Kidney capillary endothelial cell (primary cell): Measurements from ENCODE around the gene CAPN3.

ENCODE experiments used
- DNase-seq: peaks from one replicate; pipeline ENCODE4 v3.0.0-alpha.2; 2018; ENCODE audit warnings: low spot score

The CAPN3 gene

DNA sequence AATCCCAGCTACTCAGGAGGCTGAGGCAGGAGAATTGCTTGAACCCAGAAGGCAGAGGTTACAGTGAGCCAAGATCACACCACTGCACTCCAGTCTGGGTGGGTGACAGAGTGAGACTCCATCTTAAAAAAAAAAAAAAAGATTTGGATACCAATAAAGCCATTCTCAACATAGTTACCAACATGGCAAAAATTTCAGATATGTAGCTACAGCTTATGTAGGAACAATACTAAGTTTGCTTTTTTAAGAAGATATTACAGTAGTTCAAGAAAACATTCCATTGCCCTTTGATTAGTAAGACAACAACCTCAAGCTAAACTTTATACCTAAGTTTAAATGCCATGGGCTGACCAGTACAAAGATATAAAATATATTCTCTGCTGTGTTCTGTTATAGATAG is 97.2 kb downstream of the CAPN3 start:
- no peak for DNase-seq

- peak; percentile 2 for DNase-seq
Observed at GRCh38 chr15:42456971-42457370, 97.7 kb downstream of the CAPN3 start.

DNA sequence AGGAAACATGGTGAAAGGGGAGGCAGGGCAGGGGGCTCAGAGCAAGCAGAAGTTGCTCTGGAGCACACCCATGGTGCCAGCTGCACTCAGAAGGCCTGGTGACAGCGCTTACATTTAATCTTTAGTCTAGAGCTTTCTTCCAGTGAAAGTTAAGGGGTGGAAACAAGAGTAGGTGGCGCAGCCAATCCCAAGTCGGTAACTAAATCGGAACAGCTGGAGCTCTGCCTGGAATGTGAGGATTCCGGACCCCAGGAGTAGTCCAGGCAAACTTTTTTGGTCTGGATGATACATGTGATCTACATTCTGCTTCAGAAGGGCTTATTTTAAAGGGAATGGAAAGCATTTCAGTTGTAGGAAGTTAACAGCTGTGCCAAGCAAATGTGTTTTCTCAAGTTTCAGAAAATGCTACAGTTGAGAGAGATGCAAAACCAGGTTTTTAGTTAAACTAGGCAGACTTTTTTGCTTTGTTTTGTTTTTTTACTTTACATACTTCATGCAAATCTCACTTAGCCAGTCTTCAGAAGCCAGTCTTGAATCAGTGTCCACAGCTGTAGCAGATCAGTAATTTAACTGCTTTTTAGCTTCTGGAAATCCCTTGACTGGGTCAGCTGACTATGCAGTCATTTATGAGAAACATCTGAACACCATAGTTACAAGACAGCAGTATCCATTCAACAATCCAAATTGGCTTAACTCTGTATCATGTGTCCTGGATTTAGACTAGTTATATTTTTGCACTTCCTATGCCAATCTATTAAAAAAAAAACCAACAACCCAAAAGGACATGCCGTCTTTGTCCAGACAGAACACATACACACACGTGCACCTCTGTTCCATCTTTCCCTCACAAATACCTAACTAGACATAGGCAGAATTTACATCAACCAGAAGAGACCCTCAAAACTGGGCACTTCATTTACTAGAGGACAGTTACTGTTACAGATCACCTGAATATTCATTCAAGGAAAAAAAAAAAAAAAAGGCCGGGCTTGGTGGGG is 98.4 kb downstream of the CAPN3 start:
- DNase-seq = peak; percentile 19

DNA sequence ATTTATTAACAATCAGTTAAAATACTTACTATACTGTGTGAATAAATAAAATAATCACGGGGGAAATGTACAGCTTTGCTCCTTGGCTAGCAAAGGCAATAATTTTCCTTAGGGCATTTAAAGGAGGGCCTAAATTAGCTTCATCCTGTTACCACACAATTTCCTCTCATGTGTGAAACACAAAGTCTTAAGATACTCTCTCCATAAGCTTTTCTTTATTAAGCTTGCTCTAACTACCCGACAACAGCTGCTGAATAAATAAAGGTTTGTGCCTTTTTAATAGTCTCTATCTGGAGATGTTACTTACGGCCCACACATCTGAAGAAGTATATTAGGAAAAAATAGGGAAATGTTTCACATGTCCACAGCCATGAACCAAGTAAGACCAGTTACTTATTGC is 102.0 kb downstream of the CAPN3 start:
- no peak for DNase-seq
